HFF-Myc (cell line): ENCODE measurements around the gene WNT8B.

Source experiments
- DNase-seq: peaks from one replicate; pipeline ENCODE4 v3.0.0-alpha.2; 2011; ENCODE audit warnings: low read depth; ENCODE audit errors: extremely low read depth
- H3K4me3 ChIP-seq: replicated peaks from 2 replicates; pipeline ENCODE4 v1.5.1; 2011; ENCODE audit warnings: low read depth, mild to moderate bottlenecking, control low read depth, low read length
- CTCF ChIP-seq: IDR thresholded peaks from 2 replicates; pipeline ENCODE4 v1.5.1; 2012; ENCODE audit warnings: mild to moderate bottlenecking, low read depth, low read length, control low read depth; ENCODE audit errors: missing control alignments

WNT8B gene

GRCh38 chr10:100482181-100482833 lies 19.5 kb downstream of the WNT8B start:
- DNase-seq: peak; percentile 25
- H3K4me3 ChIP-seq: peak overlapping the region; percentile 32
- peak; percentile 91 for TF ChIP-seq CTCF

GRCh38 chr10:100482834-100483185 lies 20.0 kb downstream of the WNT8B start:
- H3K4me3 ChIP-seq: peak overlapping the region; percentile 32; the same call in 1 of the 2 replicates
- DNase-seq: no peak

GRCh38 chr10:100483876-100484666 lies 21.3 kb downstream of the WNT8B start:
- TF ChIP-seq CTCF: no peak
- DNase-seq: no peak
- no peak overlapping the region for H3K4me3 ChIP-seq

More at GRCh38 chr10:100482834-100483185, 20.0 kb downstream of the WNT8B start:
- TF ChIP-seq CTCF: no peak

- no peak overlapping the region for H3K4me3 ChIP-seq
- TF ChIP-seq CTCF: no peak
- no peak for DNase-seq
Measured at GRCh38 chr10:100485366-100485765, 22.6 kb downstream of the WNT8B start.

GRCh38 chr10:100485801-100486495 lies 23.1 kb downstream of the WNT8B start:
- no peak for DNase-seq
- no peak overlapping the region for H3K4me3 ChIP-seq
- TF ChIP-seq CTCF: no peak

GRCh38 chr10:100487529-100487928 lies 24.7 kb downstream of the WNT8B start:
- no peak for TF ChIP-seq CTCF
- no peak overlapping the region for H3K4me3 ChIP-seq
- DNase-seq: no peak
